Measurements from ENCODE around the gene PRDM8.

Gene PRDM8

GRCh38 chr4:80184825-80185756 lies 12.2 kb upstream of the PRDM8 start:
- TF ChIP-seq CTCF (IDR thresholded peaks at IDR 0.05; ENCODE audit: unreplicated experiment in 3 of 3): no peak
- Mint-ChIP-seq H3K27me3 (ENCODE audit: low read depth) (peaks cover 89% of the 10 kb centered on the region), H3K4me3 (peak overlapping the region; percentile 87 to 93 (median 91)), H3K36me3 (ENCODE audit: low read depth) (no peaks in the 10 kb centered on the region), H3K4me1 (peaks cover 35% of the 10 kb centered on the region), H3K27ac (no peak overlapping the region), H3K9me3 (peaks cover 5% of the 10 kb centered on the region)

GRCh38 chr4:80185787-80186548 lies 11.3 kb upstream of the PRDM8 start:
- Mint-ChIP-seq H3K36me3 (ENCODE audit: low read depth) (no peaks in the 10 kb centered on the region), H3K27me3 (ENCODE audit: low read depth) (peaks cover 90% of the 10 kb centered on the region), H3K27ac (no peak overlapping the region), H3K9me3 (no peaks in the 10 kb centered on the region), H3K4me3 (peak overlapping the region; percentile 87 to 93 (median 91)), H3K4me1 (peaks cover 39% of the 10 kb centered on the region)
- no peak for TF ChIP-seq CTCF (IDR thresholded peaks at IDR 0.05; ENCODE audit: unreplicated experiment in 3 of 3)

- Mint-ChIP-seq H3K4me1 (peaks cover 39% of the 10 kb centered on the region), H3K27me3 (ENCODE audit: low read depth) (peaks cover 97% of the 10 kb centered on the region), H3K4me3 (peak overlapping the region; percentile 1 to 73 (median 22)), H3K36me3 (ENCODE audit: low read depth) (no peaks in the 10 kb centered on the region), H3K9me3 (no peaks in the 10 kb centered on the region), H3K27ac (no peak overlapping the region)
- no peak for TF ChIP-seq CTCF (IDR thresholded peaks at IDR 0.05; ENCODE audit: unreplicated experiment in 3 of 3)
Observed at GRCh38 chr4:80186676-80187075, 10.6 kb upstream of the PRDM8 start.

GRCh38 chr4:80187677-80188076 lies 9.6 kb upstream of the PRDM8 start:
- H3K36me3 Mint-ChIP-seq (ENCODE audit: low read depth): no peaks in the 10 kb centered on the region
- no peak for TF ChIP-seq CTCF (IDR thresholded peaks at IDR 0.05; ENCODE audit: unreplicated experiment in 3 of 3)
- H3K4me3 Mint-ChIP-seq: peak overlapping the region in 2 of 3 experiments; percentile 23 to 27
- no peak overlapping the region for H3K27ac Mint-ChIP-seq
- no peaks in the 10 kb centered on the region for H3K9me3 Mint-ChIP-seq
- H3K27me3 Mint-ChIP-seq (ENCODE audit: low read depth): peaks cover 98% of the 10 kb centered on the region
- H3K4me1 Mint-ChIP-seq: peaks cover 39% of the 10 kb centered on the region

GRCh38 chr4:80188457-80188800 lies 8.9 kb upstream of the PRDM8 start:
- TF ChIP-seq CTCF (IDR thresholded peaks at IDR 0.05; ENCODE audit: unreplicated experiment in 3 of 3): no peak
- H3K36me3 Mint-ChIP-seq (ENCODE audit: low read depth): no peaks in the 10 kb centered on the region
- H3K4me1 Mint-ChIP-seq: peaks cover 35% of the 10 kb centered on the region
- no peak overlapping the region for H3K27ac Mint-ChIP-seq
- H3K9me3 Mint-ChIP-seq: no peaks in the 10 kb centered on the region
- no peak overlapping the region for H3K4me3 Mint-ChIP-seq
- H3K27me3 Mint-ChIP-seq (ENCODE audit: low read depth): peaks cover 98% of the 10 kb centered on the region

Measured in nephron (organoid).